ENCODE data around the gene PMEPA1. TPM values are rescaled to one million over a fixed set of nuclear protein-coding genes. Genes with fewer than 3 reads are reported as not detected.

Gene PMEPA1
- total and polyA plus RNA-seq, 2 donors (not counting 1 experiment from before 2014, with no cell fraction given) = 9.9 to 37.4 TPM

GRCh38 chr20:57598491-57598890, 111.3 kb downstream of the PMEPA1 start:
- H3K27ac Mint-ChIP-seq = peak overlapping the region; percentile 15
- Histone ChIP-seq H3K9me3 (ENCODE audit: control extremely low read depth in 1 of 3, control insufficient read depth in 2 of 3, insufficient read depth in 1 of 3, low read length in 2 of 3) (peaks cover 0 to 2% (median 0%) of the 10 kb centered on the region in 3 donors), H3K36me3 (replicated peaks in 1 of 2; ENCODE audit: control extremely low read depth in 1 of 2, control insufficient read depth in 1 of 2, extremely low read depth in 1 of 2, insufficient read depth in 2 of 2, low read length in 1 of 2) (peaks cover 0 to 4% of the 10 kb centered on the region in 2 experiments), H3K4me1 (ENCODE audit: control insufficient read depth in 2 of 2, insufficient read depth in 2 of 2, low read length in 2 of 2) (peaks cover 10 to 21% of the 10 kb centered on the region in 2 donors), H3K4me3 (ENCODE audit: control extremely low read depth in 1 of 5, extremely low read depth in 1 of 5, insufficient read depth in 1 of 5, low read depth in 2 of 5, low read length in 4 of 5) (no peak overlapping the region), H3K9ac (ENCODE audit: low read length) (no peak overlapping the region), H3K79me2 (ENCODE audit: control insufficient read depth, insufficient read depth, low read length) (no peaks in the 10 kb centered on the region), H3K27ac (ENCODE audit: low read length in 2 of 2) (no peak overlapping the region), H3K4me2 (replicated peaks; ENCODE audit: low read depth, low read length, poor library complexity, severe bottlenecking) (no peak overlapping the region), H3K27me3 (replicated peaks in 1 of 4; ENCODE audit: control extremely low read depth in 1 of 4, control insufficient read depth in 3 of 4, insufficient read depth in 4 of 4, low read length in 3 of 4) (peaks cover 0 to 14% (median 2%) of the 10 kb centered on the region in 4 experiments), H2AFZ (ENCODE audit: insufficient read depth, low read depth, low read length, poor library complexity, severe bottlenecking) (no peak overlapping the region), H4K20me1 (ENCODE audit: control insufficient read depth, insufficient read depth, low read length, poor library complexity, severe bottlenecking) (no peaks in the 10 kb centered on the region)
- H3K4me3 Mint-ChIP-seq = peak overlapping the region; percentile 32
- intact Hi-C loops (cut with micrococcal nuclease) = no loop called here
- ATAC-seq (ENCODE audit: low read depth) = no peak
- peaks cover 15% of the 10 kb centered on the region for H3K4me1 Mint-ChIP-seq
- DNase-seq = no peak
- CTCF ChIA-PET = interaction anchor here (0.7 to 11.4 kb wide), 11 partner anchors 9 to 1048 kb away, joined by 3 to 131 read pairs (median 17); partner anchors contain the start of gene ZBP1
- peaks cover 5% of the 10 kb centered on the region for H3K27me3 Mint-ChIP-seq
- no peak for TF ChIP-seq EZH2 (IDR thresholded peaks at IDR 0.05; ENCODE audit: borderline replicate concordance, insufficient read depth, low read depth, low read length, poor library complexity, severe bottlenecking)
- TF ChIP-seq CTCF (IDR thresholded peaks at IDR 0.05) = no peak
- POLR2A ChIA-PET = no interaction called here
- WGBS (ENCODE audit: insufficient coverage) = 87% methylated on average over 3 of the region's 5 CpGs
- no peaks in the 10 kb centered on the region for H3K9me3 Mint-ChIP-seq (ENCODE audit: insufficient read depth)

Other genes with a start within 250 kb of the PMEPA1 start
- not detected in 2 replicates for gene CTCFL, start 184.9 kb downstream of the PMEPA1 start, total RNA-seq
- gene CTCFL, start 184.9 kb downstream of the PMEPA1 start, polyA plus RNA-seq = not detected in 2 replicates
- not detected in 2 replicates for gene PCK1, start 148.9 kb downstream of the PMEPA1 start, total RNA-seq
- gene PCK1, start 148.9 kb downstream of the PMEPA1 start, polyA plus RNA-seq = not detected in 2 replicates
- gene ZBP1, start 89.6 kb downstream of the PMEPA1 start, total RNA-seq = 29.9 and 36.9 TPM in 2 replicates
- gene ZBP1, start 89.6 kb downstream of the PMEPA1 start, polyA plus RNA-seq = 69.2 and 96.2 TPM in 2 replicates